Fibroblast of skin of left quadriceps (primary cell): ENCODE results near the gene SLC35F4.

Experiments used
- DNase-seq, 2 experiments: peaks; one replicate each; pipeline ENCODE4 v3.0.0-alpha.2; 2013; ENCODE audit warnings: low read depth in 2 of 2

SLC35F4 gene

DNA sequence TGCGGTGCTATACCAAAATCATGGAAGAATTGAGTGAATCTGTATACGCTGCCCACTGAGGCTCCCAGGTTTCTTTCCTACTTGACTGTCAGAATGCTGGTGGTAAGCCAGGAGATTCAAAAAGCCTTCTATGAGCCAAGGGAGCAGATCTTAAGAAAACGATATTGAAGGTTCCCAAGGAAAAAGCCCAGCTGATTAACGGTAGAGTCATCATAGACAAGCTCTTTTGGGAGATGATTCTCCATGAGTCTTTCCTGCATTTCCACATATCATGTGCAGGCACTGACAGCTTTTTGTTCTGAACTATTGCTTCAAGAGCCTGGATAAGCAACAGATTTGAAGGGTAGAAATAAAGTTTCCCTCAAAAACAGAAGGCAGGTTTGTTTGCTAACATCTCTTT lies 17.5 kb downstream of the SLC35F4 start:
- DNase-seq: no peak

DNA sequence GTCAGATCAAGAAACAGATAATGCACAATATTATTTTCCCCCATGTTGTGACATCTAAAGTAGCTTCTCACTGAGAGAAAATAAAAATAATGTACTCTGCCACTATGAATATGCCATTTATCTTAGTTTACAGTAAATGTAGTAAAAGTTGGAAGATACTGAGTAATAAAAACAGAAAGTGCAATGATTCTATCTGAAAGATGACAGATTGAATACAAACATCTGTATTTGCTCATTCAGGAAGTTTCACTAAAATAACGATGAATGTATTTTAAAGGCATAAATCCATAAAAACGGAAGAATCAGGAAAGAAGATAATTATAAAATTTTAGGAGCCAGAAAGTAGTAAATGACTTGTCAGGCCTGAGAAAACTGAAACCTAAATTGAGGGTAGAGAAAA lies 18.2 kb downstream of the SLC35F4 start:
- no peak for DNase-seq

DNA sequence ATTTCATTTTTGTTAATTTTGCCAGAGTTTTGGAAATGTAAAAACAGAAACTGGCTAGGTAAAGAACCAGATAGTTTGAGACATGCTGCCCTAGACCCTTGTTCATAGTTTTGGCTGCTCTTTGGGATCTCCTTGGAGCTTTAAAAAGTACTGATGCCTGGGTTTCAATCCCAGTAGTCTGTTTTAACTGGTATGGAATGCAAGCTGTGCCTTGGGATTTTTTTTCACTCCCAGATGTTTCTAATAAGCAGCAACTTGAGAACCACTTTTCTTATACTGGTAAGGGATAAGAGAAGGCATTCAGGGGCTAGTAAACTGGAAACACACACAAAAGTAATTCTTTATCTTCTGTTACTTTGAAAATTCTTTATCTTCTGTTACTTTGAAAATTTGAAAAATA lies 18.8 kb downstream of the SLC35F4 start:
- DNase-seq: peak; percentile 71 to 74

DNA sequence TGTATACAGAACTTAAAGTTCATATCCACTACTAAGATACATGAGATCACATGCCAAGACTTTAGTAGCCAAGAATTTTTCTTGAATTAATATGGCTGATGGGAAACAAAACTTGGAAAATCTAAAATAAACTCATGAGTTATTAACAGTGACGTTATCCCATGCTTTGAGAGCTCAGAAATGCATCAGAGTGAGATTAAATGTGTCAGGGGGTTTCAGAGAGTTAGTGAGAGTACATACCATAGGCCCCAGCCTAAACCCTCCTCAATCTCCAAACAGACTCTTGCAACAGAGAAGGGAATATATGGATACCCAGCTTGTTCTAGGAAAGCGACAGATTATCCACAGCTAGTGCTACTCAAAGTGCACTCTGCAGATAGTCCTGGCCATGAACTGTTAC lies 19.3 kb downstream of the SLC35F4 start:
- no peak for DNase-seq

DNA sequence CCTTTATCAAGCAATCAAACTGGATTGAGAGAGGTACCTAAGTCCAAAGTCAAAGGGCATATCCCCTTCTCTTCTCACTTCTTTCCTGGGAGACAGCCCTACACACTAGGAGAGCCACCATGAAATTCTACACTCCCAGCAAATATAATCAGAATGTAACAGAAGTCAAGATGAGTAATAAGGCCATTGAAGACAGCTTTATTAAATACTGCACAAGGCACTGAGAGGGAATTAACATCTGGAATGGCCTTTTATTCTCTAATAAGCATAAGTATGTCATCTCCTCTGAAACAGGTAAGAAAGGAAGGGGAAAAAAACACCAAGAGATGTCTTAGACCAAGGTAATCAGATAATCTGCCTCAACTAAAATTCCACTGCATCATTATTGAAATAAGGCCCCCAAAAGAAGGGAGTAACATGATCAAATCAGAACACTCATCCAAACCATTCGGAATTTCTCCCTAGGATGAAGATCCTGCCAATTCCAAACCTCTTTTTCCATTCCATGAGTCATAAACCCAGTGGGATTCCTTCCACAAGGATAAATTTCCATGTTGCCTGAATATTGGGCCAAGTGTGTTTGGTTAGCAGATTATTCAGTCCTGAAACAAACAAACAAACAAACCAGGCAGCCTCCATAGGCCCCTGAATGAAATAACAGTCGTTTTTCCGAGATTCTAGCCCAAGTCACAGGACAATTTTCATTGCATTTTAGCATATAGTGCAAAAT lies 19.9 kb downstream of the SLC35F4 start:
- DNase-seq: peak; percentile 57 to 59

DNA sequence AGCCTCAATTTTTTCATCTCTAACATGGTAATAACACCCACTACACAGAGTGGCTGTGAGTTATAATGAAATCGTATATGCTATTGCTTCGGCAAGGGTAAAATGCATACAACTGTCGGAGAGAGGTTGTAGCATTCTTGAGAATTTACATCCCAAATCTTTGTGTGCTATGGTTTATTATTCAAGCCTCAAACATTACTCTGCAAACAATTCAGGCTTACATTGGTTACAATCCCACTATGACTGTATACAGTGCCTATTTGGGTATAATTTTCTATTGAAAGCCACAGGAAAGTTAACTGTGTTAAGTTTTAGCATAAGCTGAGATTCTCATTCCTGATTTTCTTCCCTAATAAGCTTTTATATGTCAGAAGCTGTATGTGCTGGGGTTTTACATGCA lies 20.6 kb downstream of the SLC35F4 start:
- DNase-seq: no peak

DNA sequence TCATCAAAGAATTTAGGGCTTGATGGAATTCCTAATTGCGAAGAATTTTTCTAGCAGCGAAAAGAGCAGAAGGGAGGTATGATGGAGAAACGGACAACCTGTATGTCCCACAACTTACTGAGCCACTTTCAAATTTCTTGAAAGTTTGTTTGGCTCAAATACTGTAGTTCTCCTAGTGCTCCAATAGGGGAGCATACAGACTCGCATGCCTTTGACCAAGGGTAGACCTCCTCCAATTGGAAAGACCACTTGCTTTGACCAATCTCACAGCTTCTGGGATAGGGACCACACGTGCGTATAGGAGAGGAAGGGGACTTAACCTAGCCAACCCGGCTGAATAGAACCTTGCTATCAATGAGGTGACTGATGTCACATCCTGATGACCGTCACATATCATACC lies 28.6 kb downstream of the SLC35F4 start:
- DNase-seq: no peak

DNA sequence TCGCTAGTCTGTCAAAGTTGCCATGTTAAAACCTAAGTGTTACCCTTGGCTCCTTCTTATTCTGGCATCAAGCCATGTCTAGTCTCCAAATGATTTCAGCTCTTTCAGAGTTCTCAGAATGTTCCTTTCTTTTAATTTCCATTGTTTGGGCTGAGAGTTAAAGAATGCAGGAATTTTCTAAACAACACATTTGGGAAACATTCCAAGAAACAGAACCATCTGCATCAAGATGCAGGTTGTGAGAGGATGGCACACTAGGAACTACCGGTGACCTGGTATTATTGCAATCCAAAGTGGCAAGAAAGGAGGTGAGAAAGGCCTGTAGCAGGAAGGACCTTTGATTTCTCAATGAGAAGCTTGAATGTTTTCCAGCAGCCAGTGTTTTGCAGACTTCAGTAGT lies 30.1 kb downstream of the SLC35F4 start:
- no peak for DNase-seq

DNA sequence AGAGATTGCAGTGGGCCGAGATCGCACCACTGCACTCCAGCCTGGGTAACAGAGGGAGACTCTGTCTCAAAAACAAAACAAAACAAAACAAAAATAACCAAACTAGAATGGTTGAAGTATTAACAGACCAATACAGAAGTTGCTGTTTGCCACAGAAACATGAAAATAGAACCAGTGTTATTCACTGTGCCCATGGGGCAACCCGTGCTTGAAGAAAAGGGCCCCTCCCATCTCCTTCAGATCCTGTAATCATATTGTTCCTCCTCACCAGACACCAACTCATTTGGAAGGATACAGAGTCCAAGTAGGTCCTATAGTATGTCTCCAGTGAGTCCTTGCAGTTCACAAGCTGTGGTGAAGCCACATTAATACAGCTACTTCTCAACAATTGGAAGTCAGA lies 30.9 kb downstream of the SLC35F4 start:
- no peak for DNase-seq

DNA sequence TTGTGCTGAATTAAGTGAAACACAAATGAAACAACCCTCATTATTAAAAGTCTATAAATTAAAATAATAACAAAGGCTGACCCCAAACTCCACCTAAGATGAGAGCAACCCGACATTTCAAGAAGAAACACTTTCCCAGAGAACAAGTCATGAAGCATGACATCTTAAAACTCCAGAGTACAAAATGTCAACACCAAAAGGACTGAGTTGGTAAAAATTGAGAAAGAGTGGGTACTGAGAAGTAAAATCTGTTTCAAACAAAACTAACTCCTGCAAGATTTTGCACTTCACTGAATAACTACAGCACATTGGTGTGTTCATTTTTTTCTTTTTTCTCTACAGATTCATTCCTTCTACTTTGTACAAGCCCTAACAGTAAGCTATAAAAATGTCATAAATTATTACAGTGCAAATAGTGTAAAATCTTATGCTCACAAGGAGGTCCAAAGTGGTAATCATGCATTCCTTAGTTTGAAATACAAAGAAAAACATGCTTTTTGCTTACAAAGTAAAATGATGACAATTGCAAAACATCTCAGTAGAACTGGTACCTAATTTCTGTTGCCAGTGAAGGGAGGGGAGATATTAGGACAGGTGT lies 31.8 kb downstream of the SLC35F4 start:
- DNase-seq: peak in 1 of 2 experiments; percentile 49

DNA sequence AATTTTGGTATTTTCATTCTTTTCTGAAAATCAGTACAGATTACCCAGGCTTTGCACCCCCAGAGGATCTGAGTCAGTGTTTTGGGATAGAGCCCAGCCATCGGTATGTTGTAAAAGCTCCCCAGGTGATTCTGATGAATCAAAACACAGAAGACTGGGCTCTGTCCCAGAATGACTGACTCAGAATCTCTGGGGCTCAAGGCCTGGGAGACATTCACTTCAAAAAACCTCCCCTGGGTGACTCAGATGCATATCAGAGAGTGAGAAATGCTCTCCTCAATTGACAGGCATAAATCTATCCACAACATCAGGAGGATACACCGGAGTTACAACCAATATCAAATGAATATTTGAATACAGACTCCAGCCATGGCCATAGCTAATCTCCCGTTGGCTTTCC lies 32.6 kb downstream of the SLC35F4 start:
- DNase-seq: peak; percentile 95 to 97

DNA sequence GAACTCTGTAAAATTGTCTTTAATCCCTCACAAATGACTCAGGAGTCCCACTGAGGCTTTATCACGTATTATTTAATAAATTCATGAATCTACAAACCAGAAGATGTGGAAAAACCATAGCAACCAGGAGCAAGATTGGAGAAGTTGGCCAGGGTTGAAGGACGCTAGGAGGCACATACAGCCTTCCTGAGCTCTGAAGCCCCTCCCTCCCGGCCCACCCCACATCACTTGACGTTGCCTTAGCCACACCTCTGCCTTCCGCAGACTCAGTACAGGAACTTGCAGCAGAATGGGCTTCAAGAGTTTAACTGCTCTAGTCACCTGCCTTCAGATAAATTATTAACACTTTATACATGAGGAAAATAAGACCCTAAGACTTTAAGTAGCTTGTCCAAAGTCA lies 33.9 kb downstream of the SLC35F4 start:
- no peak for DNase-seq

DNA sequence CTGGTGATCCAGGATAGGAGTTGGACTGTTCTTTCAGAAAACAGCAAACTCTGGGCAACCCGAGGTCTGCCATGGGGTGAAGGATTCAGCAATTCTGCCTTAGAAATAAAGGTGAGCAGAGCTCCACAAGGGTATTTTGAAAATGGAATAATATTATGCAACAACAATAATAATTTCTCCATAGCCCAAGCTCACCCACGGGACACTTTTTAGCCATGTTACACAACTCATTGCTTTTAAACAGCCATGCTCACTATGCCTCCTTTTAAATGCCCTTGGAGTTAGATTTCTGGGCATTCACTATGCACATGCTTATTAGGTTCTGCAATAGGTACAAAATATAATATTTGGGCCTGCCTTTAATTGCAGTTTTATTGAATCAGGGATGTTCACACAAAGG lies 37.2 kb downstream of the SLC35F4 start:
- no peak for DNase-seq

DNA sequence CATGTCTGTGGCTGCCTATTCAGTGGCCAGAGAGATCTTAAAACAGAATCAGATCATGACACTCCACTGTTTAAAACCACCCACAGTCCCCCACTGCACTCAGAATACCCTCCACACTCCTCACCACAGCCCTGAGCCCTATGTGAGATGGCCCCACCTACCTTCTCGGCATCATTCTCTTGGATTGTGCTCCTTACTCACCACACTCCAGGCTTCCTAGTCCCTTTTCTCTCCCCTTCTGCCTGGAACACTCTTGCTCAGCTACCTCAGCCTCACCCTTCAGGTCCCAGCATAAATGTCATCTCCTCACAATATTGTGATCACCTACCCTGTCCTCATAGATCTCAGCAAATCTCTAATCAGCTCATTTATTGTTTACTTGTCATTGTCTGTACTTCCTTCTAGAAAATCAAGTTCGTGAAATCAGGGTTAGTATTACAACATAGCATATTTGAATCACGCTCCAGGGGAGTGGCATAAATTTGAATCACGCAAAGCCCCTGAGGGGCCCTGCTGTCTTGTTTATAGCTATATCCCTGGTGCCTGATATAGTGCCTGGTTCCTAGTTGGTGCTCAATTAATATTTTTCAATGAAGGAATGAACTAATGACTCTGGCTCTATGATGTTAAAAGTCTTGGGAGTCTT lies 42.8 kb downstream of the SLC35F4 start:
- no peak for DNase-seq

DNA sequence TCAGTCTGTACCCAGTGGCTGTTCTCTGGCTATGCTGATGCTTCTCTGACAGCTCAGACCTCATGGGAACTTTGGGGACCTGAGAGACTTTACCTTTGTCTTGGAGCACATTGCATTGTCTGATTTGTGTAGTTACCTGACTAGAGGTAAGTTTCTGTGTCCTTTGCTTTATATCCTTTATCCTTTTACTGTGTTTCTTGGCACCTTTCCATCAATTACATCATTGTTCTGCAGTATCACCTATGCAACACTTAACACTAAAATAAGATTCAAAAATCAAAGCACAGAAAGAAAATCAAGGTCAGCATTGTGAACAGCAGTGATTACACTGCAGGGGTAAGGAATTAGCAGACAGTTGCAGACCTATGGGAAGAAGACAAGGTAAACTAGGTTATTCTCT lies 43.8 kb downstream of the SLC35F4 start:
- DNase-seq: no peak

DNA sequence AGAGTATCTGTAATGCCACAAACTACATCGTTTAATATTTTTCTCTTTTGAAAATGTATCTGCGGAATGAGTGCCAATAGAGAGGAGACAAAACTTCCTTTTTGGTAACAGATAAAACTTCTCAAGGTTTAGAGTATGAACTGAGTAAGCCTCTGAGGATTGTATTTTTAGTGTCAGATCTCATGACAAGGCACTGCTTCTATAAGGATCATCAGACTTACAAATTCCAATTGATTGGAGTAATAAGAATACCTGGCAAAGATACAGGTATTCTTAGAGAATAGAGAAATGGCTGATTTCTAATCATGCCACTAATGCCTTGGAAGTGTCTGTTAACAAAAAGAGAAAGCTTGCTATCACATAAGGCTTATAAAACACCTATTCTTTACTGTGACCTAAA lies 45.3 kb downstream of the SLC35F4 start:
- no peak for DNase-seq

DNA sequence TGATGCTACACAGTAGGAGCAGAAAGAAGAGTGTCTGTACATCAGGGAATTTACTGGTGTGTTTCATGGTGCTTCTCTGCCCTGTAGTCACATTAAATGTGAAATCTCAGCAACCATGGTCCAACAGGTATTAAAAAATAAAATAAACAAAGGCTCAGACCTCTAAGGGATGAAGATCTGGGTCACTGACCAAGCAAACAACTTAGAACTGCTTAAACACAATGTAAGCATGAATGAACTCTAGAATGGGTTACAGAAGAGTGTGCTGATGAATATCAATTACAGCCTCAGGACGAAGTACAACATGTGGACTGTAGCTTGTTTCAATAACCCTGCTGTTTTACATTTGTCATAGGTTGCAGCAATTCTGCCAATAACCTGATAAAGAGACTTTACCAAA lies 47.4 kb downstream of the SLC35F4 start:
- DNase-seq: no peak

DNA sequence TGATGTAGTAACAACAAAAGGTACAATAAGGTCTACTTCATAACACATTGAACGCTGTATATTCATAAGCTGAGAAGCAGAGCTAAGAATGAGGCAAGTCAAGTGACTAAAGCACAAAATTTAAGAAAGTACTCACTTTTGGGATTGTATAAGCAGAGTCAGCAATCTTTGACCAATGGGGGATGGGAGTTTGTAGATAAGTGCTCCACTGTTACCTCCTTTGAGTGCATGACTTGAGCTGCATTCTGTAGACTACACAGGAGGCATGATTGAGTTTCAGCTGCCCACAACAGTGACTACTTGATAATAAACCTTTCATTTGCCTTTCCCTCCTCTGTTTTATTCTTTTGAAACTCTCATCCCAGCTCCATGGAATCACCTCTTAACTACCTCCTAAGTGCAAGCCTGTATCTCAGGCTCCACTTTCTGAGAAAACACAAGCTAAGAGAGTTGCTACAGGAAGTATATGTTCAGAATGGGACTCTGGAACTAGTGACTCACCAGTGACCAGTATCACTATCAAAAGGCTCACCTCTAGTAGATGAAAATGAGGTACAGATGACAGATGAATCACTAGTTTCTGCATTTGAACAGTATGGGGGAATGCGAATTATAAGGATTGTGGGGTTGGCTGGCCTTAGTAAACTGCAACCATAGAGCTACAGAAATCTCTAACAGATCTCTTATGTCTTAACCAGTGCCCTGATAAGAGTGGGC lies 49.2 kb downstream of the SLC35F4 start:
- peak in 1 of 2 experiments; percentile 8 for DNase-seq

DNA sequence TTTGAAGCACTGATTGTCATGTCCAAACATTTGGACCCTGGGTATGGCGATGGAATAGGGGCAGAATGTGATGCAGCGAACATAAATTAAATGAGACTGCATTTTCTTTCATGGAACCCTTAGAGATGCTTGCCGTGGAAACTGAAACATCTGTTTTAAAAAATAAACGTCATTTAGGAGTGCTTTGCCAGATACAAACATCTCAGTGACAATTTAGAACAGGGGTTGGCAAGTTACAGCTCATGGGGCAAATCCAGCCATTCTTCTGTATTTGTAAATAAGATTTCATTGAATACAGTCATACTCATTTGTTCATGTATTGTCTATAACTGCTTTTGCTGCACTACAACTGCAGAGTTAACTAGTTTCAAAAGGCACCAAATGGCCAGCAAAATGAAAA lies 51.2 kb downstream of the SLC35F4 start:
- DNase-seq: no peak

DNA sequence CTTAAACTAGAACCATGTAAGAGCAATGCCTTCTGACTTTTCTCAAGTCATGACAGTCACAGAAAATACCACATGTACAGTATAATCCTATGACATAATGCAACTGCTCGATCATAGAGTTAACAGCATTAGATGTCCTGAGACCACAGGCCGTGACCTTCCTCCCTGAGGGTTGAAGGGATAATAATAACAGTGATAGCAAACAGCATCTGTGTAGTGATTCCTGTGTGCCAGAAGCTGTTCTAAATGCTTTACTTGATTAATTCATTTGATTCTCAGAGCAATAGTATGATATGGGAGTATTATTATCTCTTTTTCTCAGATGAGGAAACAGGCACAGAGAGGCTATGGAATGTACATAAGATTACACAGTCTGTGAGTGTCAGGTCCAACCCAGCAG lies 53.2 kb downstream of the SLC35F4 start:
- DNase-seq: no peak

DNA sequence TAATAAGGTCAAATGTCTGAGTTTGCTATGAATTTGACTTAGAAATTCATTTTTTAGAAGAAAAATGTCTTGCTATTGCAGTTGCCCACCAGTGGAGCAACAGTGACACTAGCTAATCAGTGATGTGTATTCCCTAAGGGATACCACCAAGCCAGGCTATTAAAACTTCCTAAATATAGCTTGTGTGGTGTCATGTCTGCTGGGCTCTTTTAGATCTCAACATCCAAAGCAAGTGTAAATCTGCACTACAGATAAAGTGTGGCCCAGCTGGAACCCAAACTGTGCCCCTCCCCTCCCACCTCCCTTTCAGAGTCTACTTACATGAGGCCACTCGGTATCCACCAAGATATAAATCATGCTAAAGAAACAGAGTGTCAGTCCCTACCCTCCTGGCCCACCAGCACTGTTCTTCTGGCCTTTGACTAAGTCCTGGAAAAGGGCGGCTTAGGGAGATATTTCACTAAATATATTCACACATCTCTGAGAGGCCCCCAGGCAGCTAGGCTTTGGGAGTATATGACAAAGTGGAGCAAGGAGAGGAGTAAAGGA lies 53.8 kb downstream of the SLC35F4 start:
- no peak for DNase-seq

DNA sequence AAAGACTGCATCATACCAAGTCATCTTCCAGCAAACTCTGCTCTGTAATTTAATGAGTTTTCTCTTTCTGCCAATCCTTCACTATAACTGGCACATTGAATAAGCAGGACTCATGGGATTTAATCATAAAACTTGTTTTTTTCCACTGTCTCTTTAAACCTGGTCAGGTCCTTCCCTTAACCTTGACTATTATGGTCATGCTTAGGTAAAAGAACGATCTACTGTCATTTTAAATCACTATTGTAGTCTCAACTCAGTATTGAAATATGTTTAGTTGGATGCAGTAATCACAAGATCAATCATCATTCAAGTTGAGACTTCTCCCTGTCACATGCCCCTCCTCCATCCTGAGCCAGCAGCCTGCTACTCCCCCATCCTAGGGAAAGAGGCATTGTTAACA lies 56.1 kb downstream of the SLC35F4 start:
- no peak for DNase-seq
